Superior temporal gyrus (tissue), 1 donor: Measurements from ENCODE around the gene PADI1.

Experiments
- DNase-seq: peaks from one replicate; pipeline ENCODE4 v3.0.0-alpha.2; 2016; ENCODE audit errors: extremely low spot score

Gene PADI1

DNA sequence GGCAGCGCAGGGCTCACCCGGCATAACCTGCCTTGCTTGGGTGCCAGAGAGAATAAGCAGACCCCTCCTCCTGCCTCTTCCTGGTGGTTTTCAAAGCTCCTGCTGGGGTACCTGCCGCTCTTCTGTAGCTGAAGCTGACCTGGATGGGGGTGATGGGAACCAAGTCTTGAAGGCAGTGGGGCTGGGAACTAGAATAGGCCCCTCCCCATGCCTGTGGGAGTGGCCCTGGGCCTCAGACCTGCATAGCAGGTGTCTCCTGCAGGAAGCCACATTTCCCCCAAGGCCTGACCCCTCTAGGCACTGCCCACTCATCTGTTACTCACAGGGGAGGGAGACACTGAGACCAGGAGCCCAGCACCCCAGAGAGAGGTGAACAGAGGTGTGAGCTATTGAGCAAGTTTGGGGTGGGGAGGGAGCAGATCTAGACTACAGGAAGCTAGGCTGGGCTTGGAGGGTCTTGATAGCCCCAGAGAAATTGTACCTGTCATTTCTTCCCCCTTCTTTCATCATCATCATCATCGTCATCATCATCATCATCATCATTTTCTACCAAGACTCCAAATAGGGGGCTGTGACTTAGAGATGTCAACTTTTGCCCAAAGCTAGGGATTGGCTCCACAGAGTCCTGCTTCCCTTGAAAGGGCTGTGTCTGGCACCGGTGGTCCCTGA, 10.1 kb downstream of the PADI1 start:
- no peak for DNase-seq

GRCh38 chr1:17215545-17215890, 10.6 kb downstream of the PADI1 start:
- no peak for DNase-seq

DNA sequence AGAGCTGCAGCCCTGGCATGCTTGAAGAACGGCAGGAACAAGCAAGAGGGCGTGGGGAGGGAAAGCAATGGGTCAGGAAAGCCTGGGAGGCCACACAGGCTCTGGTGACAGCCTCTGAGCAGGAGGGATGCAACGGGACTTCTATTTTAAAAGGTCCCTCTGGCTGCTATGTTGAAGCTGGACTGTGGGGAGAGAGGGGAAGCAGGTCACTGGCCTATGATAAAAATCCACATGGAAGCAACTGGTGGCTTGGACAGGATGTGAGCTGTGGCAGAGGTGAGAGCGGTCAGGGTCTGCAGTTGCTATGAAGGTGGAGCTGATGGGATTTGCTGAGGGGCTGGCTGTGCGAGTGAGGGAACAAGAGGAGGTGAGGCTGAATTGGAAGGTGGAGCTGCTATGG, 11.2 kb downstream of the PADI1 start:
- DNase-seq: no peak

- DNase-seq: no peak
Observed at GRCh38 chr1:17217607-17218006, 12.7 kb downstream of the PADI1 start.

GRCh38 chr1:17218939-17219338, 14.0 kb downstream of the PADI1 start:
- DNase-seq: no peak

- DNase-seq: no peak
Observed at GRCh38 chr1:17220287-17220686, 15.4 kb downstream of the PADI1 start.

GRCh38 chr1:17222557-17222956, 17.6 kb downstream of the PADI1 start:
- no peak for DNase-seq

GRCh38 chr1:17224434-17224833, 19.5 kb downstream of the PADI1 start:
- no peak for DNase-seq

DNA sequence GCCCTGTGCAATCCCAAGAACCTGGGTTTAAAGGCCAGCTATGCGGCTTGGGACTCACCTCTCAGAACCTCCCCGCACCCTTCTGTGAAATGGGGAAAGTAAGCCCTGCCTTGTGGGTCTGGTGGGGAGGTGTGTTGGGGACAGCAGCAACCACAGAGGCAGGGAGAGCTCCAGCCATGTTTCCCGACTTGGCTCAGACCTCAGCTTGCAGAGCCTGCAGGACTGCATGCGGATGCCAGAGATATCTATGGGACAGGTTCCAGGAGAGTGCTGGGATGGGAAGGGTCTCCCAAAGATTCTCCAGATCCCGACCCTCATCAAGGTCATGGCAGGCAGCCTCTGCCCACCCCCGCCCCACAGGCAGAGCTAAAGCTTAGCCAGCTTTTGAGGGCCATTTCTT, 20.2 kb downstream of the PADI1 start:
- DNase-seq: no peak

GRCh38 chr1:17227358-17227915, 22.5 kb downstream of the PADI1 start:
- no peak for DNase-seq

DNA sequence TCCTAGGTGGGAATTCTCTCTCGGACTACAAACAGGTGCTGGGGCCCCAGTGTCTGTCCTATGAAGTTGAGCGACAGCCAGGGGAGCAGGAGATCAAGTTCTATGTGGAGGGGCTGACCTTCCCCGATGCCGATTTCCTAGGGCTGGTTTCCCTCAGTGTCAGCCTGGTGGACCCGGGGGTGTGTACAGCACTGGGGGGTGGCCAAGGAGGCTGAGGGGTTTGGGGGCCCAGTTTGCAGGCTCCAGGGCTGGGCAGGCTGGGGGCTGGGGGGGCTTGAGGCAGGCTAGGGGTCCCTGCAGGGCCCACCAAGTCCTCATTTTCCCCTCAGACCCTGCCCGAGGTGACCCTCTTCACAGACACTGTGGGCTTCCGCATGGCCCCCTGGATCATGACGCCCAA, 23.7 kb downstream of the PADI1 start:
- DNase-seq: no peak

DNA sequence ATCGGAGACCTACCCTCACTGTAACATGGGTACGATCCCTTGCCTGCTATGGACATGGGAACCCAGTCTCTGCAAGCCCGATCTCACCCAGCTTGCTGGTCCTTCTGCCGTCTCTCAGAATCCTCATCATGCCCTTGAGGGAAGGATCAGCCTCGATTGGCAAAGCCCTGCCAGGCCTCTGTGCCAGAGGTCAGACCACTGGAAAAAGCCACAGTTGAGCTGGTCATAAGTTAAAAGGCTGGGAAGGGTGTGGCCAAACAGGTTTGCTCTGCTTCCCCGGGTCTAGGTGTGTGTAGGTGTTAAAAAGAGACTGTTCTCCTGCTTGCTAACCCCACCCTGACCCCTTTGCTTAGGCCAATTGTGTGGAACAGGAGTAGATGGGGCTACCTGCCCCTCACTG, 24.5 kb downstream of the PADI1 start:
- no peak for DNase-seq

DNA sequence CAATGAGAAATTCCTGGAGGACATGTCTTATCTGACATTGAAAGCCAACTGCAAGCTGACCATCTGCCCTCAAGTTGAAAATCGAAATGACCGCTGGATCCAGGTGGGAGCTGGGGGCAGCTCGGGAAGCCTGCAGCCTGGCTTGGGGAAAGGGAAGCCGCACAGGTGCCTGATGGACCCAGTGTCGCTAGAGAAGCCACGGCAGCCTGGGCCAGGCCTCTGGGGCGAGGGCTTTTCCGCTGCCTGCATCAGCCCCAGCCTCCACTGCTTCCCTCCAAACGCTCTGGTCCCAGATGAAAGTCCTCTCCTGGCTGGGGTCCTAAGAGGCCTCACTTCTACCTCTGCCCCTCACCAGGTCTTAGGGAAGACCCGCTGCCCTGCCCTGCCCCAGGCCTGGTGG, 25.2 kb downstream of the PADI1 start:
- DNase-seq: no peak

DNA sequence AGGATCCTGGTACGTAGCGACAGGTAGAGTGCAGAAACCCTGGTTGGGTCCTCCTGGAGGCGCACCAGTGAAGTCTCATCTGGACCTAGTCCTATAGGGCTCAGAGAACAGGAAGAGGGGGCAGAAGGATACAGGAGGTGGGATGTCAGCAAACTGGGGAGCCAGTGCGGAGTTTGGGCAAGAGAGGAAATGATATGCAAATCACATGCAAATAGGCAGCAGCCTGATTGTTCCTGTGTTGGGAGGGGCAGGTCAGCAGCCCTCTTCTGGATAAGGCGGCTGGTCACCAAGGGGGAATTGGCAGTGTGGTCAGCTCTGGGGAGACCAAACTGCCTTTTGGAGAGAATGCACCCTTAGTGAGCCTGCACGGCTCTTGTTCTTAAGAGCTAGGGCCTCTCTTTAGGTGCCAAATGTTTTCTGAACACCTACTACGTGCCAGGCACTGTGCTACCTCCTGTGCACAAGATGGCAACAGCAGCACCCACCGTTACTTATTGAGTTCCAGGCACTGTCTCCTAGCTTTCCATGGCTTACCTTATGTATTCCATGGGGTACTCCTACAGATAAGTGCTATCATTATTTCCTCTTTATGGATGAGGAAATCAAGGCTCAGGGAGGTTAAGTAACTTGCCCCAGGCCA, 25.9 kb downstream of the PADI1 start:
- no peak for DNase-seq

- no peak for DNase-seq
Observed at GRCh38 chr1:17232759-17233661, 28.1 kb downstream of the PADI1 start.

DNA sequence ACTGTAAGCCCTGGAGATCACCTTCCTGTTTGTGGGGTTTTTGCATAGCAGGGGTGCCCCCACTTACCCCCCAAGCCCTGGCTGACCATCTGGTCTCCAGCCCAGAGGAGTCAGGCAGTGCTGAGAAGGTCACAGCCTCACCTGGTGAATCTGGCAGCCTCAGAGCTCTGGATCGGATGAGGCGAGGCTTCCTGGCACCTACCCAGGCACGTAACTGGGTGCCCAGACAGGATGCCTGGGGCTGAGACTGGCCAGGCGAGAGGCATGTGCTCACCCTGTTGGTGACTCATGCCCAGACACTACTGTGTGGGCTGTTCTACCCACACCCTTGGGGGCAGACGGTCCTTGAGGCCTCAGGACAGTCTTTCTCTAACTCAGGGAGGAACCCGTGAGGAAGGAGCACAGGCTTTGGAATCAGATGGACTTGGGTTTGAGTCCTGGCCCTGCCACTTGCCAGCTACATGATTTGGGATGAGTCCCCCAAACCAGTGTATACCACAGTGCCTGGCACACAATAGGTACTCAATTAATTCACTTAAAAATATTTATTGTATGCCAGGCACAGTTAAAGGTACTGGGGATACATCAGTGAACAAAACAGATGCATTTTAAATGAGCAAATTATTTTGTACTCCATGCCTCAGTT, 28.9 kb downstream of the PADI1 start:
- peak; percentile 13 for DNase-seq

DNA sequence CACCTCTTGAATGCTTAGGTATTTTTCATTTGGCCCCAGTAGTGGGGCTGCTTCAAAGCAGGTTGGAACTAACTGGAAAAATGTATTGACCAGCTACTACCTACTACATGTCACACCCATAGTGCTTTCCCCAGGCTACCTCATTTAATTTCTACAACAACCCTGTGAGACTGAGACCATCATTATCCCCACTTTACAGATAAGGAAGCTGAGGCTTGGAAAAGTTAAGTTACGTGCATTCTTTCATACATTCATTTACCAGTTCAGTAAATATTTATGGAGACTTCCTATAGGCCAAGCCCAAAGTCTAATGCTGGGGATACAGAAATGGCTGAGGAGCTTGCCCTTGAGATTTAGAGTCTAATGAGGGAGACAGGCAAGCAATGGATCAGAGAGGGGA, 29.5 kb downstream of the PADI1 start:
- DNase-seq: no peak

- no peak for DNase-seq
Observed at GRCh38 chr1:17235135-17235885, 30.4 kb downstream of the PADI1 start.

- DNase-seq: peak; percentile 96
Observed at GRCh38 chr1:17236779-17237560, 32.0 kb downstream of the PADI1 start.

GRCh38 chr1:17237561-17237903, 32.6 kb downstream of the PADI1 start:
- DNase-seq: no peak

- DNase-seq: peak; percentile 32
Observed at GRCh38 chr1:17239420-17239819, 34.5 kb downstream of the PADI1 start.
